Measurements from ENCODE around the gene TMF1.
A peak's percentile ranks its signal among the peaks of the same experiment; 100 is the strongest.

TMF1 gene

DNA sequence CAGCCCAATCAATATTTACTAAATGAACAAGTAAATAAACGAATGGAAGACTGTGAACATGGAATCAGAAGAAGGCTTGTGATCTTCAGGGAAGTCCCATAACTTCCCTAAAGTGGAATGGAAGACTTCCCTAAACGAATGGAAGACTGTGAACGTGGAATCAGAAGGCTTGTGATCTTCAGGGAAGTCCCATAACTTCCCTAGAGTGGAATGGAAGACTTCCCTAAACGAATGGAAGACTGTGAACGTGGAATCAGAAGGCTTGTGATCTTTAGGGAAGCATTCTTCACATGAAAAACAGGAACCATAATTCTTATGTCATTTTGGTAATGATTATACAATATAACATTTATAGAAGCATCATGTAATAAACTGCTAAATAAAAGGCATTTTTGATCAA lies 77.4 kb downstream of the TMF1 start:
- Histone ChIP-seq H3K27me3 (no peaks in the 10 kb centered on the region), H3K4me3 (no peak overlapping the region), H3K9me3 (no peaks in the 10 kb centered on the region), H3K27ac (no peak overlapping the region), H3K4me1 (no peaks in the 10 kb centered on the region), H3K36me3 (peaks cover 36 to 57% (median 38%) of the 10 kb centered on the region in 3 donors)
- TF ChIP-seq, protein P1, sequence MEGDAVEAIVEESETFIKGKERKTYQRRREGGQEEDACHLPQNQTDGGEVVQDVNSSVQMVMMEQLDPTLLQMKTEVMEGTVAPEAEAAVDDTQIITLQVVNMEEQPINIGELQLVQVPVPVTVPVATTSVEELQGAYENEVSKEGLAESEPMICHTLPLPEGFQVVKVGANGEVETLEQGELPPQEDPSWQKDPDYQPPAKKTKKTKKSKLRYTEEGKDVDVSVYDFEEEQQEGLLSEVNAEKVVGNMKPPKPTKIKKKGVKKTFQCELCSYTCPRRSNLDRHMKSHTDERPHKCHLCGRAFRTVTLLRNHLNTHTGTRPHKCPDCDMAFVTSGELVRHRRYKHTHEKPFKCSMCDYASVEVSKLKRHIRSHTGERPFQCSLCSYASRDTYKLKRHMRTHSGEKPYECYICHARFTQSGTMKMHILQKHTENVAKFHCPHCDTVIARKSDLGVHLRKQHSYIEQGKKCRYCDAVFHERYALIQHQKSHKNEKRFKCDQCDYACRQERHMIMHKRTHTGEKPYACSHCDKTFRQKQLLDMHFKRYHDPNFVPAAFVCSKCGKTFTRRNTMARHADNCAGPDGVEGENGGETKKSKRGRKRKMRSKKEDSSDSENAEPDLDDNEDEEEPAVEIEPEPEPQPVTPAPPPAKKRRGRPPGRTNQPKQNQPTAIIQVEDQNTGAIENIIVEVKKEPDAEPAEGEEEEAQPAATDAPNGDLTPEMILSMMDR (IDR thresholded peaks at IDR 0.05): no peak
- DNase-seq: no peak
- intact Hi-C loops (cut with DNase I; ENCODE audit: low total_unique reads): no loop called here

DNA sequence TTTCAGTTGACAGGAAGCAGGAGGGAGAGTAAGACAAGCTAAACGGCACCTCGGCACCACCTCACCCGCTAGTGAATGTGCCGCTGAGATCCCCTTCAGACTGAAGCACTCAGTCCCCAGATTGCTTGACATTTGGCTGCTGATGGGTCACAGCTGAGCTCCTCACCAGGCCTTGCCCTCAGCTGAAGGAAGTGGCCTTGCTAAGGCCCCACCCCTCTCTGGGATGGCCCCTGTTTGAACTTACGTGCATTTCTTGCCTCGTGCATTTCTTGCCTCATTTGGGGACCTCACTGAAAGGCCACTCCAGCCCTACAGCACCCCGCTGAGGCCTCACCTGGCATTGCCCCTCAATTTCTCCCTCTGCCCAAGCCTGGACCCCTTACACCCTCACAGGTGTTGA lies 78.5 kb downstream of the TMF1 start:
- H3K4me1 ChIP-seq: no peaks in the 10 kb centered on the region
- peaks cover 26 to 46% (median 27%) of the 10 kb centered on the region in 3 donors for H3K36me3 ChIP-seq
- H3K9me3 ChIP-seq: no peaks in the 10 kb centered on the region
- H3K27me3 ChIP-seq: no peaks in the 10 kb centered on the region
- no peak for DNase-seq
- TF ChIP-seq, protein P1 (IDR thresholded peaks at IDR 0.05): no peak
- intact Hi-C loops (cut with DNase I; ENCODE audit: low total_unique reads): no loop called here
- no peak overlapping the region for H3K27ac ChIP-seq
- H3K4me3 ChIP-seq: no peak overlapping the region

DNA sequence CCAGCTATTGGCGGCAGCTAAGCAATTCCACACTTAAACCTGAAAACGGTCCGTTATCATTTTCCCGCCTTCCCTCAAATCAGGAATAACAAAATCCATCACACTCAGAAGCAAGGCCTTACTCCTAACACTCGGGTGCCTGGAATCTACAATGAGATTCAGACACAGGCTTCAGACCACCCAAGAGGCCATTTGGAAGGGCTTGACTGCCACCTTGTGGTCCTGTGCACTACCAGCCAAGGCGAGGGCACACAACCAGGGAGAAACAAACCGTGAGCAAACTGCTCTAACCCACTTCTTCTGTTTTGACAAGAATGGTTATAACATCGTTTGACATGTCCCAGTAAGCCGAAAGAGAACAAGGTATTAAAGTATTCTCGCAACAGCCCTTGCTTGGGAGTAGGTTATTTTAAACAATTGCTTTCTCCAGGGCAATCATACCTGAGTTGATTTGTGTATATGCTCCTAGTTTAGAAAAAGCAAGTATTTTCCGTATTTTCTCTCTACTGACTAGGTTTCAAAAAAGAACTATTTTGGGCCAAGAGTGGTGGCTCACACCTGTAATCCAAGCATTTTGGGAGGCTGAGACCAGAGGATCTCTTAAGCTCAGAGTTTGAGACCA lies 79.7 kb downstream of the TMF1 start:
- no peak overlapping the region for H3K4me3 ChIP-seq
- no peaks in the 10 kb centered on the region for H3K9me3 ChIP-seq
- intact Hi-C loops (cut with DNase I; ENCODE audit: low total_unique reads): no loop called here

More for the DNA sequence above, 79.7 kb downstream of the TMF1 start:
- Histone ChIP-seq H3K36me3 (peaks cover 14 to 34% (median 15%) of the 10 kb centered on the region in 3 donors), H3K27me3 (no peaks in the 10 kb centered on the region), H3K27ac (no peak overlapping the region), H3K4me1 (no peaks in the 10 kb centered on the region)
- TF ChIP-seq, protein P1 (IDR thresholded peaks at IDR 0.05): peak; percentile 43 to 50
- DNase-seq: no peak

Measured in tibial artery (tissue), 4 donors.